BLaER1 (cell line): ENCODE measurements around the gene LDB2.
"Not testable (repeated sequence)": the region's sequence is repeated elsewhere in the genome, so short reads cannot be mapped to it uniquely, and the experiment has no call there.

Experiments used
- H3K27ac ChIP-seq: shearing (Covaris generic); formaldehyde crosslinking; 2 replicates; pipeline ENCODE4 v1.8.1; 2022
- H3K27me3 ChIP-seq: shearing (Covaris generic); formaldehyde crosslinking; 2 replicates; pipeline ENCODE4 v1.8.1; 2022
- H3K36me3 ChIP-seq: shearing (Covaris generic); formaldehyde crosslinking; 2 replicates; pipeline ENCODE4 v1.8.1; 2022
- H3K4me1 ChIP-seq: shearing (Covaris generic); formaldehyde crosslinking; 2 replicates; pipeline ENCODE4 v1.8.1; 2022
- H3K4me2 ChIP-seq: shearing (Covaris generic); formaldehyde crosslinking; 2 replicates; pipeline ENCODE4 v1.8.1; 2022
- H3K4me3 ChIP-seq: shearing (Covaris generic); formaldehyde crosslinking; 2 replicates; pipeline ENCODE4 v1.8.1; 2022
- H3K9ac ChIP-seq: shearing (Covaris generic); formaldehyde crosslinking; 2 replicates; pipeline ENCODE4 v1.8.1; 2022
- H3K9me3 ChIP-seq: shearing (Covaris generic); formaldehyde crosslinking; 2 replicates; pipeline ENCODE4 v1.8.1; 2022
- H4K20me1 ChIP-seq: shearing (Covaris generic); formaldehyde crosslinking; 2 replicates; pipeline ENCODE4 v1.8.1; 2022
- Cebpa-rat ChIP-seq: shearing (Covaris generic); IDR thresholded peaks from 2 replicates; pipeline ENCODE4 v1.8.1; 2022

LDB2 gene

GRCh38 chr4:16643893-16644292 lies 254.6 kb downstream of the LDB2 start:
- Histone ChIP-seq H3K27ac (no peak overlapping the region), H3K36me3 (no peaks in the 10 kb centered on the region), H3K27me3 (no peaks in the 10 kb centered on the region), H4K20me1 (no peaks in the 10 kb centered on the region), H3K9me3 (no peaks in the 10 kb centered on the region), H3K4me1 (no peaks in the 10 kb centered on the region), H3K9ac (no peak overlapping the region), H3K4me2 (no peak overlapping the region), H3K4me3 (no peak overlapping the region)
- TF ChIP-seq Cebpa-rat = no peak

- H3K27ac ChIP-seq = no peak overlapping the region
- no peaks in the 10 kb centered on the region for H3K4me1 ChIP-seq
- TF ChIP-seq Cebpa-rat = no peak
- H3K4me3 ChIP-seq = no peak overlapping the region
- H3K9ac ChIP-seq = no peak overlapping the region
- no peaks in the 10 kb centered on the region for H3K9me3 ChIP-seq
- no peak overlapping the region for H3K4me2 ChIP-seq
- H3K27me3 ChIP-seq = no peaks in the 10 kb centered on the region
- no peaks in the 10 kb centered on the region for H4K20me1 ChIP-seq
- no peaks in the 10 kb centered on the region for H3K36me3 ChIP-seq
Observed at GRCh38 chr4:16642897-16643296, 255.5 kb downstream of the LDB2 start.

- Histone ChIP-seq H3K36me3 (no peaks in the 10 kb centered on the region), H3K9ac (no peak overlapping the region), H3K9me3 (no peaks in the 10 kb centered on the region), H3K27ac (no peak overlapping the region), H3K4me1 (no peaks in the 10 kb centered on the region), H3K27me3 (no peaks in the 10 kb centered on the region), H3K4me2 (no peak overlapping the region), H4K20me1 (no peaks in the 10 kb centered on the region), H3K4me3 (no peak overlapping the region)
- no peak for TF ChIP-seq Cebpa-rat
Observed at GRCh38 chr4:16641971-16642370, 256.5 kb downstream of the LDB2 start.

- Histone ChIP-seq H3K4me1 (no peaks in the 10 kb centered on the region), H3K9ac (no peak overlapping the region), H3K4me2 (no peak overlapping the region), H4K20me1 (no peaks in the 10 kb centered on the region), H3K27me3 (no peaks in the 10 kb centered on the region), H3K9me3 (peaks cover 6% of the 10 kb centered on the region; the same call in 1 of the 2 replicates), H3K4me3 (no peak overlapping the region), H3K36me3 (no peaks in the 10 kb centered on the region), H3K27ac (no peak overlapping the region)
- no peak for TF ChIP-seq Cebpa-rat
Observed at GRCh38 chr4:16636912-16637630, 261.4 kb downstream of the LDB2 start.

GRCh38 chr4:16636304-16636703 lies 262.1 kb downstream of the LDB2 start:
- peaks cover 6% of the 10 kb centered on the region; the same call in 1 of the 2 replicates for H3K9me3 ChIP-seq
- H3K4me1 ChIP-seq = no peaks in the 10 kb centered on the region
- H3K27me3 ChIP-seq = no peaks in the 10 kb centered on the region
- TF ChIP-seq Cebpa-rat = no peak
- no peak overlapping the region for H3K4me2 ChIP-seq
- no peaks in the 10 kb centered on the region for H4K20me1 ChIP-seq
- H3K36me3 ChIP-seq = no peaks in the 10 kb centered on the region
- no peak overlapping the region for H3K9ac ChIP-seq
- H3K27ac ChIP-seq = no peak overlapping the region
- H3K4me3 ChIP-seq = no peak overlapping the region

GRCh38 chr4:16629274-16629673 lies 269.2 kb downstream of the LDB2 start:
- H3K4me3 ChIP-seq, H3K9ac ChIP-seq, H3K4me1 ChIP-seq, H3K36me3 ChIP-seq, H4K20me1 ChIP-seq, H3K9me3 ChIP-seq, H3K27me3 ChIP-seq, H3K27ac ChIP-seq, H3K4me2 ChIP-seq: not testable (repeated sequence)

- H3K4me1 ChIP-seq, H3K27me3 ChIP-seq, H4K20me1 ChIP-seq, H3K27ac ChIP-seq, H3K36me3 ChIP-seq, H3K9me3 ChIP-seq, H3K4me2 ChIP-seq, H3K4me3 ChIP-seq, H3K9ac ChIP-seq: not testable (repeated sequence)
Observed at GRCh38 chr4:16628835-16629234, 269.6 kb downstream of the LDB2 start.

- Histone ChIP-seq H3K4me1 (no peaks in the 10 kb centered on the region), H3K4me2 (no peak overlapping the region), H3K27me3 (no peaks in the 10 kb centered on the region), H3K9ac (no peak overlapping the region), H3K9me3 (no peaks in the 10 kb centered on the region), H3K4me3 (no peak overlapping the region), H3K36me3 (no peaks in the 10 kb centered on the region), H4K20me1 (no peaks in the 10 kb centered on the region), H3K27ac (no peak overlapping the region)
- no peak for TF ChIP-seq Cebpa-rat
Observed at GRCh38 chr4:16627999-16628398, 270.4 kb downstream of the LDB2 start.

GRCh38 chr4:16626945-16627344 lies 271.5 kb downstream of the LDB2 start:
- H3K9ac ChIP-seq = no peak overlapping the region
- no peaks in the 10 kb centered on the region for H3K9me3 ChIP-seq
- no peaks in the 10 kb centered on the region for H4K20me1 ChIP-seq
- no peaks in the 10 kb centered on the region for H3K36me3 ChIP-seq
- no peak for TF ChIP-seq Cebpa-rat
- no peak overlapping the region for H3K4me2 ChIP-seq
- H3K4me1 ChIP-seq = no peaks in the 10 kb centered on the region
- no peaks in the 10 kb centered on the region for H3K27me3 ChIP-seq
- H3K27ac ChIP-seq = no peak overlapping the region
- H3K4me3 ChIP-seq = no peak overlapping the region

- TF ChIP-seq Cebpa-rat = no peak
- peaks cover 7% of the 10 kb centered on the region; the same call in 1 of the 2 replicates for H3K9me3 ChIP-seq
- H3K4me1 ChIP-seq = no peaks in the 10 kb centered on the region
Observed at GRCh38 chr4:16622826-16623225, 275.6 kb downstream of the LDB2 start.

GRCh38 chr4:16617435-16617834 lies 281.0 kb downstream of the LDB2 start:
- Histone ChIP-seq H3K27ac (no peak overlapping the region), H4K20me1 (no peaks in the 10 kb centered on the region), H3K4me3 (no peak overlapping the region), H3K9me3 (peaks cover 7% of the 10 kb centered on the region; the same call in 1 of the 2 replicates), H3K4me1 (no peaks in the 10 kb centered on the region), H3K27me3 (no peaks in the 10 kb centered on the region), H3K9ac (no peak overlapping the region), H3K4me2 (no peak overlapping the region), H3K36me3 (no peaks in the 10 kb centered on the region)
- no peak for TF ChIP-seq Cebpa-rat

More at GRCh38 chr4:16622826-16623225, 275.6 kb downstream of the LDB2 start:
- Histone ChIP-seq H4K20me1 (no peaks in the 10 kb centered on the region), H3K27me3 (no peaks in the 10 kb centered on the region), H3K4me3 (no peak overlapping the region), H3K36me3 (no peaks in the 10 kb centered on the region), H3K4me2 (no peak overlapping the region), H3K9ac (no peak overlapping the region), H3K27ac (no peak overlapping the region)
